IPS-15b (cell line): ENCODE measurements around the gene GRM7.

ENCODE experiments used
- H3K27me3 ChIP-seq: one replicate; pipeline ENCODE4 v1.6.1; 2013; ENCODE audit warnings: low read length; ENCODE audit not compliant: control insufficient read depth, insufficient read depth
- H3K36me3 ChIP-seq: one replicate; pipeline ENCODE4 v1.6.1; 2013; ENCODE audit warnings: low read length; ENCODE audit not compliant: control insufficient read depth, insufficient read depth
- H3K4me1 ChIP-seq: one replicate; pipeline ENCODE4 v1.6.1; 2013; ENCODE audit warnings: mild to moderate bottlenecking, low read length; ENCODE audit not compliant: control insufficient read depth, insufficient read depth
- H3K4me3 ChIP-seq: one replicate; pipeline ENCODE4 v1.5.1; 2013; ENCODE audit warnings: low read depth, low read length
- H3K9ac ChIP-seq: one replicate; pipeline ENCODE4 v1.6.1; 2013; ENCODE audit warnings: low read depth, mild to moderate bottlenecking, low read length
- H3K9me3 ChIP-seq: one replicate; pipeline ENCODE4 v1.6.1; 2013; ENCODE audit warnings: mild to moderate bottlenecking, low read length; ENCODE audit not compliant: control insufficient read depth, insufficient read depth

GRM7 gene

GRCh38 chr3:7385635-7386034, 524.7 kb downstream of the GRM7 start:
- no peaks in the 10 kb centered on the region for H3K9me3 ChIP-seq
- no peak overlapping the region for H3K4me3 ChIP-seq
- H3K9ac ChIP-seq, result no peak overlapping the region
- no peaks in the 10 kb centered on the region for H3K4me1 ChIP-seq
- no peaks in the 10 kb centered on the region for H3K36me3 ChIP-seq
- H3K27me3 ChIP-seq, result no peaks in the 10 kb centered on the region

GRCh38 chr3:7388026-7388425, 527.1 kb downstream of the GRM7 start:
- H3K27me3 ChIP-seq, result no peaks in the 10 kb centered on the region
- H3K4me1 ChIP-seq, result no peaks in the 10 kb centered on the region
- H3K36me3 ChIP-seq, result no peaks in the 10 kb centered on the region
- H3K9ac ChIP-seq, result no peak overlapping the region
- H3K4me3 ChIP-seq, result no peak overlapping the region
- no peaks in the 10 kb centered on the region for H3K9me3 ChIP-seq

- no peaks in the 10 kb centered on the region for H3K27me3 ChIP-seq
- no peaks in the 10 kb centered on the region for H3K36me3 ChIP-seq
- no peak overlapping the region for H3K4me3 ChIP-seq
- H3K4me1 ChIP-seq, result no peaks in the 10 kb centered on the region
- H3K9me3 ChIP-seq, result no peaks in the 10 kb centered on the region
- H3K9ac ChIP-seq, result no peak overlapping the region
Observed at GRCh38 chr3:7392206-7392605, 531.3 kb downstream of the GRM7 start.

- H3K4me1 ChIP-seq, result no peaks in the 10 kb centered on the region
- no peak overlapping the region for H3K9ac ChIP-seq
- no peaks in the 10 kb centered on the region for H3K36me3 ChIP-seq
- no peaks in the 10 kb centered on the region for H3K27me3 ChIP-seq
- no peaks in the 10 kb centered on the region for H3K9me3 ChIP-seq
- no peak overlapping the region for H3K4me3 ChIP-seq
Observed at GRCh38 chr3:7393944-7394605, 533.2 kb downstream of the GRM7 start.

- no peaks in the 10 kb centered on the region for H3K36me3 ChIP-seq
- H3K9ac ChIP-seq, result no peak overlapping the region
- H3K4me3 ChIP-seq, result no peak overlapping the region
- no peaks in the 10 kb centered on the region for H3K4me1 ChIP-seq
- no peaks in the 10 kb centered on the region for H3K9me3 ChIP-seq
- H3K27me3 ChIP-seq, result no peaks in the 10 kb centered on the region
Observed at GRCh38 chr3:7396534-7396933, 535.6 kb downstream of the GRM7 start.

- H3K4me1 ChIP-seq, result no peaks in the 10 kb centered on the region
- H3K4me3 ChIP-seq, result no peak overlapping the region
- no peaks in the 10 kb centered on the region for H3K36me3 ChIP-seq
- no peaks in the 10 kb centered on the region for H3K9me3 ChIP-seq
- no peak overlapping the region for H3K9ac ChIP-seq
- no peaks in the 10 kb centered on the region for H3K27me3 ChIP-seq
Observed at GRCh38 chr3:7397097-7397496, 536.2 kb downstream of the GRM7 start.

GRCh38 chr3:7400360-7400759, 539.4 kb downstream of the GRM7 start:
- Histone ChIP-seq H3K36me3 (no peaks in the 10 kb centered on the region), H3K9me3 (no peaks in the 10 kb centered on the region), H3K27me3 (no peaks in the 10 kb centered on the region), H3K4me1 (no peaks in the 10 kb centered on the region), H3K4me3 (no peak overlapping the region), H3K9ac (no peak overlapping the region)

GRCh38 chr3:7401418-7401817, 540.5 kb downstream of the GRM7 start:
- H3K36me3 ChIP-seq, result no peaks in the 10 kb centered on the region

GRCh38 chr3:7407107-7407506, 546.2 kb downstream of the GRM7 start:
- Histone ChIP-seq H3K9me3 (no peaks in the 10 kb centered on the region), H3K4me3 (no peak overlapping the region), H3K36me3 (no peaks in the 10 kb centered on the region)

More at GRCh38 chr3:7401418-7401817, 540.5 kb downstream of the GRM7 start:
- Histone ChIP-seq H3K27me3 (no peaks in the 10 kb centered on the region), H3K9me3 (no peaks in the 10 kb centered on the region), H3K9ac (no peak overlapping the region), H3K4me1 (no peaks in the 10 kb centered on the region), H3K4me3 (no peak overlapping the region)

GRCh38 chr3:7410782-7411181, 549.9 kb downstream of the GRM7 start:
- Histone ChIP-seq H3K9me3 (no peaks in the 10 kb centered on the region), H3K9ac (no peak overlapping the region), H3K36me3 (no peaks in the 10 kb centered on the region), H3K4me3 (no peak overlapping the region), H3K4me1 (no peaks in the 10 kb centered on the region), H3K27me3 (no peaks in the 10 kb centered on the region)

More at GRCh38 chr3:7407107-7407506, 546.2 kb downstream of the GRM7 start:
- Histone ChIP-seq H3K27me3 (no peaks in the 10 kb centered on the region), H3K9ac (no peak overlapping the region), H3K4me1 (no peaks in the 10 kb centered on the region)

- H3K4me1 ChIP-seq, result no peaks in the 10 kb centered on the region
- H3K36me3 ChIP-seq, result no peaks in the 10 kb centered on the region
- no peaks in the 10 kb centered on the region for H3K27me3 ChIP-seq
- H3K9ac ChIP-seq, result no peak overlapping the region
- H3K9me3 ChIP-seq, result no peaks in the 10 kb centered on the region
- no peak overlapping the region for H3K4me3 ChIP-seq
Observed at GRCh38 chr3:7421065-7421464, 560.1 kb downstream of the GRM7 start.

GRCh38 chr3:7423036-7423435, 562.1 kb downstream of the GRM7 start:
- H3K27me3 ChIP-seq, result no peaks in the 10 kb centered on the region
- no peaks in the 10 kb centered on the region for H3K9me3 ChIP-seq
- no peak overlapping the region for H3K9ac ChIP-seq
- H3K36me3 ChIP-seq, result no peaks in the 10 kb centered on the region
- H3K4me3 ChIP-seq, result no peak overlapping the region
- no peaks in the 10 kb centered on the region for H3K4me1 ChIP-seq
